Measurements from ENCODE around the gene ARHGAP35.

GRCh38 chr19:46892252-46893179 lies 31.7 kb downstream of the ARHGAP35 start:
- TF ChIP-seq CTCF (IDR thresholded peaks at IDR 0.05 in 8 of 11, conservative IDR thresholded peaks at IDR 0.05 in 3 of 11) (no peak), POLR2A (IDR thresholded peaks at IDR 0.05) (no peak), POLR2AphosphoS5 (IDR thresholded peaks at IDR 0.05) (no peak)
